ENCODE results near the gene YY1.
"Not testable (repeated sequence)": the region's sequence is repeated elsewhere in the genome, so short reads cannot be mapped to it uniquely, and the experiment has no call there.

Gene YY1

GRCh38 chr14:100285021-100285912 lies 46.3 kb downstream of the YY1 start:
- DNase-seq = no peak

- DNase-seq = no peak
These were observed 47.0 kb downstream of the YY1 start for GRCh38 chr14:100285913-100286400.

GRCh38 chr14:100286484-100287191 lies 47.7 kb downstream of the YY1 start:
- no peak for DNase-seq

GRCh38 chr14:100287202-100287997 lies 48.5 kb downstream of the YY1 start:
- DNase-seq = no peak

GRCh38 chr14:100287998-100288295 lies 49.0 kb downstream of the YY1 start:
- not testable (repeated sequence) for DNase-seq

- DNase-seq = no peak
These were observed 49.6 kb downstream of the YY1 start for GRCh38 chr14:100288382-100289185.

- no peak for DNase-seq
These were observed 51.1 kb downstream of the YY1 start for GRCh38 chr14:100289916-100290606.

GRCh38 chr14:100290607-100291304 lies 51.8 kb downstream of the YY1 start:
- no peak for DNase-seq

- DNase-seq = no peak
These were observed 52.5 kb downstream of the YY1 start for GRCh38 chr14:100291305-100292075.

- DNase-seq = no peak
These were observed 53.4 kb downstream of the YY1 start for GRCh38 chr14:100292301-100292775.

- no peak for DNase-seq
These were observed 54.0 kb downstream of the YY1 start for GRCh38 chr14:100292776-100293461.

- DNase-seq = no peak
These were observed 54.7 kb downstream of the YY1 start for GRCh38 chr14:100293497-100294212.

GRCh38 chr14:100294213-100294962 lies 55.4 kb downstream of the YY1 start:
- DNase-seq = no peak

GRCh38 chr14:100294963-100295330 lies 56.0 kb downstream of the YY1 start:
- DNase-seq = no peak

- no peak for DNase-seq
These were observed 56.6 kb downstream of the YY1 start for GRCh38 chr14:100295376-100296105.

GRCh38 chr14:100296106-100296651 lies 57.2 kb downstream of the YY1 start:
- no peak for DNase-seq

- DNase-seq = not testable (repeated sequence)
These were observed 57.8 kb downstream of the YY1 start for GRCh38 chr14:100296729-100297128.

Measured in NCI-H446 treated with DMSO at 0.1 percent for 48 hours (cell line).